NCI-H1417 (cell line): ENCODE data around the gene NARF.
A peak's percentile ranks its signal among the peaks of the same experiment; 100 is the strongest.

ENCODE experiments used
- DNase-seq, 3 experiments: peaks; one replicate each; lab custom pipeline; 2025; lab: John Stamatoyannopoulos, UW

The NARF gene

DNA sequence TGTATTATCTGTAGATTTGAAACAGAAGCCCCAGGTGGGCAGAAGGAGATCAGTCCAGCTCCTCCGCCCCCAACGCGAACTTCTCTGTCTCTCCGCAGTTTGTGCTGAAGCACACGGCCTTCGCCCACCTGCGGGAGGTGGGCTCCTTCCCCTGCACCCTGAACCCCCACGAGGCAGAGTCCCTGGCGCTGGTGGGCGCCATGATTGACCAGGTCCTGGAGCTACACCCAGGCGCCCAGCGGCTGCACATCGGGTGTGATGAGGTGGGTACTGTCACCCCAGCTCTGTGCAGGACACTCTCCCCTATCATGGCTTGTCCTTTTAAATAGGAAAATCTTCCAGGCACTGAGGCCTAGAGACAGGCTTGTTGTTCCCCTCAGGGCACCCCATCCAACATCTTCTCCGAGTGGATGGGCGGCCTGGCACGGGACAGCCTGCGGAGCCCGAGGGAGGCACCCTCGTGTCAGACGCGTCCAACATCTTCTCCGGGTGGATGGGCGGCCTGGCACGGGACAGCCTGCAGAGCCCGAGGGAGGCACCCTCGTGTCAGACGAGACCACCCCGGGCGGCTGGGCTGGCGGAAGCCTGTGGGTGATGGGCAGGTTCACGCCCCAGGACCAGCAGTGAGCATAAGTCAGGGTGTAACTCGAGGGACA lies 24.9 kb upstream of the NARF start:
- DNase-seq = no peak

DNA sequence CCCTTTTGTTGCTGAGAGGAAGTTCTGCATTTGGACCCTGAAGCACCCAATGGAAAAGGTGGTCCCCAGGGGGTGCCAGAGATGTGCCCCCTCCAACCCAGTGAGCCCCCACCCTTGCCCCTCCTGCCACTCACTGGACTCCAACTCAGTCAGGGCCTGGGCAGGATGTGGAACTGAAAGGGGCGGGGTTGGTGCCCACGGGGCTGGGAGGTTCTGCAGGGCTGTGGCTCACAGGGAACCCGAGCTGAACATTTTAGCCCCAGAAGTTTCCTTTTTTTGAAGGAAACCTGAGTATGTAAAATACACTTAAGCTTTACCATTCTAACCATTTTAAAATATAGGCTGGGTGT lies 24.4 kb upstream of the NARF start:
- no peak for DNase-seq

DNA sequence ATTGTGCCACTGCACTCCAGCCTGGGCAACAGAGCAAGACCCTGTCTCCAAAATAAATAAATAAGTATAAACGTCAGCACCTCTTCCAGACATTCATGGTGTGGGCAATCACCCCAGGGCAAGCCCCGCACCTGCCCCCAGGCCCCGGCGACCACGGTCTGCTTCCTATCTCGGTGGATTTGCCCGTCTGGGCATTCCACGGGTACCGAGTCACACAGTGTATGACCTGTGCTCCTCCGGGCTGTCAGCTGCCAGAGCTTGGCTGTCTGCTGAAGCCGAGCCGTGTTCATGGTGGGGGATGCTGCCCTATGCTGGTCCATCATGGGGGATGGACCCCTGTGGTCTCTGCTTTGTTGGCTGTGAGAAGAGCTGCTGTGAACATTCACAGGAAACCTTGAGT lies 23.4 kb upstream of the NARF start:
- DNase-seq = no peak

DNA sequence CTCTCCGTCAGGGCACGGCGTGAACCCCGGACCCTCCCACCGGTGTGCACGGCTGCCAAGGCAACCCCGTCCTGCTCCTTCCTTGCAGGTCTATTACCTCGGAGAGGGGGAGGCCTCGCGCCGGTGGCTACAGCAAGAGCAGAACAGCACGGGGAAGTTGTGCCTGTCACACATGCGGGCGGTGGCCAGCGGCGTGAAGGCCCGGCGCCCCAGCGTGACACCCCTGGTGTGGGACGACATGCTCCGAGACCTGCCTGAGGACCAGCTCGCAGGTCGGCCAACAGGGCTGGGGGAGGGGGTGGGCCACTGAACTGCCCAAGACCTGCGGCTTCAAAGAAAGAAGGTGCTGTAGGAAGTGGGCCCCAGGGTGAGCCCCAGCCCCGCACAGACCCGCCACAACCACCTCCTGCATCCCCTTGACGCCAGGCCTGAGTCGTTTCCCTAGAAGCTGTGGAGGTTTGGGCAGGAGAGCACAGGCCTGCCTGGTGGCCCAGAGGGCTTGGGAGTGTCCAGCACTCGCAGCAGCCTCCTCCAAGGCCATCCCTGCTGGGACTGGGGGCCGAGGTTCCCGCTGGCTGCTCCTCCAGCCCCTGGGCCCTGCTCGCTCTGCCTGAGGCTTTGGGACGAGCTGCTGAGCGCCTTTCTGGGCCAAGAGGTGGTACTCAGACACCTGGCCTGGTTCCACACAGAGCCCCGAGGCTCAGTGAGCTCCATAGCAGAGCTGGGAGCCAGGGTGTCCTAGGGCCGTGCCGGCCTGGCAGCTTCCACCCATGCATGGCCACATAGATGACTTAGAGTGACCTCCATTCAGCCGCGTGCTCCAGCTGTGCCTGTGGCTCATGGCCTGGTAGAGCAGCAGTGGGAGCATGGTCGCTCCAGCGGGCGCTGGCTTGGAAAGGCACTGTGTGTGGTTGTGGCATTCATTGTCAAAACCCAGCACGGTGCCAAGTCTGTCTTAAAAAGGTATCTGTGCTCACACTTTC lies 22.6 kb upstream of the NARF start:
- DNase-seq = no peak

DNA sequence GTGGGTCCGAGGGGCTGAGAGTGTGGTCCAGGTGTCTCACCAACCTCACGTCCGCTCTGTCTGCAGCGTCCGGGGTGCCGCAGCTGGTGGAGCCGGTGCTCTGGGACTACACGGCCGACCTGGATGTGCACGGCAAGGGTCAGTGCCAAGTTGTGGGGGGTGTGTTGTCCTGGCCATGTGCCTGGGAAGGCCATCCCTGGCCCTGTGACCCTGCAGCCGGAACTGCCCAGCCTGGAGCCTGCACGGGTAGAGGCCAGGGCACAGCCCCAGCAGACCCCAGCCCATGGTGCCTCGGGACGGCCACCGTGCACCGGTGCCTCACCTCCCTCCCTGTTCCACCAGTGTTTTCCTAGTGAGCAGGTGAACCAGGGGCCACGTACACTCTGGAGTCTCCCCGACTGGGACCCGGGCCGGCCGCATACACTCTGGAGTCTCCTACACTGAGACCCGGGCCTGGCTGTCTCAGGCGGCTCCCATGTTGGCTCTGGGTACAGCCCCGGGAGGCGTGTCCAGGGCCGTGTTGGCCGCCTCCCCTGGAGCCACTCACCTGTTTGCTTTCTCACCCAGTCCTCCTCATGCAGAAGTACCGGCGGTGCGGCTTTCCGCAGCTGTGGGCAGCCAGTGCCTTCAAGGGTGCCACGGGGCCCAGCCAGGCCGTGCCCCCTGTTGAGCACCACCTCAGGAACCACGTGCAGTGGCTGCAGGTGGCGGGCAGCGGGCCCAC lies 21.8 kb upstream of the NARF start:
- no peak for DNase-seq

DNA sequence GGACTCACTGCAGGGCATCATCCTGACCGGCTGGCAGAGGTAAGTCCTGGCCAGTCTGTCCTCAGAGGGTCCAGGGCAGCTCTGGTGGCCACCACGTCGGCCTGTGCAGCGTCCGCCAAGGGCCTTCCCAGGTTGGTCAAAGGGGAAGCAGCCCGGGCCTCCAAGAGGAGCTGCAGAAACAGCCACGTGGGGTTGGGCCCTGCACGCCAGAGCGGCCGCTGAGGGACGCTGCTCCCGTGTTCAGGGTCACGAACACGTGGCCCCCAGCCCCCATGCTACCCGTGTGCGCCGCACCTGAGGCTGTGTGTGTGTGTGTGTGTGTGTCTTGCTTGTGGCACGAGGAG lies 21.2 kb upstream of the NARF start:
- DNase-seq = no peak

DNA sequence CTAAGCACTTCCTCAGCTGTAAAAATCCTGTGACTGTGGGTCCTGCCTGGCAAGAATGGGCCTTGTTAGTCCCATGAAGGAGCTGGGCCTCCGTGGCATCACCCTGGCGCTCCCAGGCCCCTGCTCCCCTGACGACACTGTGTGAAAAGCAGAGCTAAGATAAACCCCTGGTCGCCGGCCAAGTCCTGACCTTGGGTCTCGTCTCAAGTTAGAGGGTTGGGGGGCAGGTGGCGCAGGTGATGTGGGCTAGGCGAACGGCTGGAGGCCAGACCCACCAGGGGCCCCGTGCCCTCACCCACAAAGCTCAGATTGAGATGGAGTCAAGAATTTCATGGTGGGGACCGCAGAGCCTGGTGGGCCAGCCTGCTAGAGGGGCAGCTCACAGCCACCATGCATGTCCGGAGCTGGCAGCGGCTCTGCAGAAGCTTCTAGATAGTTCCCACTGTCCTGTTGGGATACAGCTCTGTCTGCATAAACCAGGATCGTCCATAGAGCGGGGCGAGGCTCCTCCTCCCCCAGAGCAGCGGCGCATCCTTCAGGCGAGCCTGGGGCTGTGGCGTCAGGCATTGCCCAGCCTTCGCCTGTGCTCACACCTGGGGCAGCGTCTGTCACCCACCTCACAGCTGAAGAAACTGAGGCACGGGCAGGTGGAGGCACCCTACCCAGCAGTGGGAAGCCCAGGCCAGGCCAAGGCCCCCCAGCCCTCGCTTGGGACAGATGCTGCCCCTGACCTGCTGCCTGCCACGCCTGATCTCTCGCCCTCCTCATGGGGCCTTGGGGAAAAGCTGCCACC lies 19.9 kb upstream of the NARF start:
- no peak for DNase-seq

DNA sequence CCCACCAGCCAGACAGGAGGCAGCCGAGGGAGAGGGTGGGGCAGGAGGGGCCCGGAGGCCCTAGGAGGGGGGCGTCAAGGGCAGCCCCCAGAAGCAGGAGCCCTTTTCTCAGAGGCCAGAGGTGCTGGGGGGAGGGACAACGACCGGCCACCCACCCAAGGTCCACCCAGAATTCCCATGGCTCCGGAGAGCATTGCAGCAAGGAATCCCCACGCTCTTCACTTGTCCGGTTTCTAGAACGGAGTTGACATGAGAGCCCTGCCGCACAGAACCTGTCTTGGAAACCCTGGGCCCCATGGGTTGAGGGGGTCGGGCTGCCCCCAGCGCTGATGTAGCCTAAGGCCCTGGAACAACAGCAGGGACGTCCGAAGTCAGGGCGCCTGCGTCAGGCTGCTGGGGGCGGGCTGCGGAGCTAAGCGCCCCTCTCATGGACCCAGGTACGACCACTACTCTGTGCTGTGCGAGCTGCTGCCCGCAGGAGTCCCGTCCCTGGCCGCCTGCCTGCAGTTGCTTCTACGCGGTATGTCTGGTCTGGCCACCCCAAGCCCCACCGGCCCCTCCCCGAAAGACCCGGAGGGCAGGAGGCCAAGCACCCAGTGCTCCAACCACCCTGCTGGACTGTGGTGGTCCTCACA lies 19.2 kb upstream of the NARF start:
- DNase-seq = no peak

DNA sequence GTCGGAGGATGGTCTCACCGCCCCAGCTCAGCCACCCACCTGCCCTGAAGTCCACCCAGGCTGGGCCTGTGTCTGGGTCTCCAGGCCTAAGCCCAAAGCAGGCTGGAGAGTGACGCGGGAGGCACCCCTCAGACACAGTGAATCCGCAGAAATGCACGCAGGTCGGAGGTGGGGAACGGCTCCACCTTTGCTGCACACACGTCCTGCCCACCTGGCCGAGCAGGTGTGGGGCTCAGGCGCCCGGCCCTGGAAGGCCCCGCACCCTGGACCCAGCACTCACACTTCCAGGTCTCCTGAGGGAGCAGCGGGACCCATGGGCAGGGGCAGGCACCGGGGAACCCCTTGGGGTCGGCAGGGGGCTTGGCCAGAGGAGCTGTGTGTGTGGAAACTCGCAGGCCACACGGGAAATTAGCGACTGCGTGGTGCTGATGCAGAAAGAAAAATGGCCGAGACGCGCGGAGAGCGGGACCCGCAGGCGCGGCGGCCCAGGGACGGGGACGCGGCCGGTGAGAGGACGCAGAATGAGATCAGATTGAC lies 18.6 kb upstream of the NARF start:
- no peak for DNase-seq

DNA sequence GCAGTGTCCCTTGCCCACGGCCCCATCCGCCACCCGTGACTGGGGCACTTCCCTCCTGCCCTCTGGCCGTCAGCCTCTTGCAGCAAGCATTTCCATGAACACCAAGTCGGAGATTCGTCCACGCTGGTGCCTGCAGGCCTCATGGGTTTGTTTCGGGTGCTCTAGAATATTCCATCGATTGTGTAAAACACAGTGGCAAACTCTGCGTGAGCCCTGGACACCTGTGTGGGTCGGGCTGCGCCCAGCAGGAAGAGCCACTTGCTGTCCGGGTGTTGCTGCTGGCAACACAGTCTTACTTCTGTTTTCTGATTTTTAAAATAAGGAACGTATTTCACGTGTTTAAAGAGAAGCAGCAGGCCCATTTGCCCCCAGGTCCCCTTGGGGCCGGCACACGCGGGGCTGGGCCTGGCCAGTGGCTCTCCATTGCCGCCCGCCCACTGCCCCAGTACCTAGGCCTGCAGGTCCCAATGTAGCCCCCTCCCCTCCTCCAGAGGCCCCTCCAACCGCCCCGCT lies 18.0 kb upstream of the NARF start:
- DNase-seq = no peak

DNA sequence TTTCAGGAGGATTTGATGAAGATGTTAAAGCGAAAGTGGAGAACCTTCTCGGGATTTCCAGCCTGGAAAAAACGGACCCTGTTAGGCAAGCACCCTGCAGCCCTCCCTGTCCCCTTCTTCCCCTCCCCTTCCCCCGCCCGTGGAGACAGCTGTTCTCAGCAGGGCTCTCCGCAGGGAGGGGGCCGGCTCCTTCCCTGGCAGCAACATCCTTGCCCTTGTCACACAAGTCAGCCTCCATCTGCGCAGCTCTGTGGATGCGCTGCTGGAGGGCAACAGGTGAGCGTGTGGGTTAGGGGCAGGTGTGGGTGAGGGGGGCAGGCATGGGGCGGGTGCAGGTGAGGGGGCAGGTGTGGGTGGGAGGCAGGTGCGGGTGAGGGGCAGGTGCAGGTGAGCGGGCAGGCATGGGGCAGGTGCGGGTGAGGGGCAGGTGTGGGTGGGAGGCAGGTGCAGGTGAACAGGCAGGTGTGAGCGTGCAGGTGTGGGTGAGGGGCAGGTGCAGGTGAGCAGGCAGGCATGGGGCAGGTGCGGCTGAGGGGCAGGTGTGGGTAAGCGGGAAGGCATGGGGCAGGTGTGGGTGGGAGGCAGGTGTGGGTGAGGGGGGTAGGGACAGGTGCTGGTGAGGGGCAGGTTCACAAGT lies 17.4 kb upstream of the NARF start:
- DNase-seq = peak in 1 of 3 experiments; percentile 71

DNA sequence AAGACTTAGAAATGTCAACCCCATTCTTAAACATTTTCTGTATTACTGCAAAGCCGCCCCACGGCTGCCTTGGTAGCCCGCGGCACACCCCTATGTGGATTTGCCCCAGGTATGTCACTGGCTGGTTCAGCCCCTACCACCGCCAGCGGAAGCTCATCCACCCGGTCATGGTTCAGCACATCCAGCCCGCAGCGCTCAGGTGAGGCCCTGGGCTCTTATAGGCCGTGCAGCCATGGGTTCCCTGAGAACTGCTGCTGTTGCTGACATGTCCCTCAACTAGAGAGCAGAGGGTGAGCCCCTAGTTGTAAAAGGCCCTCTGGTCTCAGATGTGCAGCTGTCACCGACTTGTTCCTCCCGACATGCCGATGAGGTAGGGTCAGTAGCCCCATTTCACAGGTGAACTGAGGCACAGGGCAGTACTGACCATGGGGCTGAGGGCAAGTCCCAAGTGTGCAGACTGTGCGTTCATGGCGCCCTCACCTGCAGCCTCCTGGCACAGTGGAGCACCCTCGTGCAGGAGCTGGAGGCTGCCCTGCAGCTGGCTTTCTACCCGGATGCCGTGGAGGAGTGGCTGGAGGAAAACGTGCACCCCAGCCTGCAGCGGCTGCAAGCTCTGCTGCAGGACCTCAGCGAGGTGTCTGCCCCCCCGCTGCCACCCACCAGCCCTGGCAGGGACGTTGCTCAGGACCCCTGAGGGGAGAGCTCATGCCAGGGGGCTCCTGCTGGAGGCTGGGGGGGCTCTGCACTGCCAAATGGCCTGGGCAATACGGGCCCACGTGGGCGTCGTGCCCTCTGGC lies 16.7 kb upstream of the NARF start:
- DNase-seq = no peak

DNA sequence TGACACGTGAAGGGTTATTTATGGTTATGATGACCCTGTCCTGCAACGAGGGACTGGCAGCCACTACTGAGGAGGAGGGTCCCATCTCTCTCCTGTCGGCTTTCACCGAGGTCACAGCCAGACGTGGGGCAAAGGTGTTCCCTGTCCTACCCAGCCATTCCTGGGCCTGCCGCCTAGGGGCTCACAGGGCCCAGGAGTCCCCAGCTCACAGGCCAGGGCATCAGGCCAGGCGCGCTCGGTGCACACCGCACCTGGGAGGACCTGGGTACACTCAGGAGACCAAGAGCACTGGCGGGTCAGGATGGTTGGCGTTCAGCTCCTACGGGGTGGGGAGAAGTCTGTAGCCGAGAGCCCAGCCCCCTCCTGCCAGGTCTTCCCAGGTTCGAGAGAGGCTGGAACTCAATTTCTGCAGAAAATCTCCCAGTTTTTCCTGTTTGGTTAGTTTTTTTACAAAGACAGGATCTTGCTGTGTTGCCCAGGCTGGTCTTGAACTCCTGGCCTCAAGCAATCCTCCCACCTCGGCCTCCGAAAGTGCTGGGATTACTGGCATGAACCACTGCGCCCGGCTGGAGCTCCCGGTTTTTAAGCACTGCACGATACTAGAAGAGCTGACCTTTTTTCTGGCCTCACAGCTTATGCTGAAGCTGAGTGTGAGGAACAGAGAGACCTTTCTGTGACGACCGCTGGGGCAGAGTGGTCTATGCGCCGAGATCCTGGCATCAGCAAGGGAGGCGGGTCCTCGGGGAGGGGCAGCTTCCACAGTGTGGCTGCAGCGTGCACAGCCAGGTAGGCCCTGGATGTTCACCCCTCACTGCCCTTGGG lies 15.7 kb upstream of the NARF start:
- no peak for DNase-seq

DNA sequence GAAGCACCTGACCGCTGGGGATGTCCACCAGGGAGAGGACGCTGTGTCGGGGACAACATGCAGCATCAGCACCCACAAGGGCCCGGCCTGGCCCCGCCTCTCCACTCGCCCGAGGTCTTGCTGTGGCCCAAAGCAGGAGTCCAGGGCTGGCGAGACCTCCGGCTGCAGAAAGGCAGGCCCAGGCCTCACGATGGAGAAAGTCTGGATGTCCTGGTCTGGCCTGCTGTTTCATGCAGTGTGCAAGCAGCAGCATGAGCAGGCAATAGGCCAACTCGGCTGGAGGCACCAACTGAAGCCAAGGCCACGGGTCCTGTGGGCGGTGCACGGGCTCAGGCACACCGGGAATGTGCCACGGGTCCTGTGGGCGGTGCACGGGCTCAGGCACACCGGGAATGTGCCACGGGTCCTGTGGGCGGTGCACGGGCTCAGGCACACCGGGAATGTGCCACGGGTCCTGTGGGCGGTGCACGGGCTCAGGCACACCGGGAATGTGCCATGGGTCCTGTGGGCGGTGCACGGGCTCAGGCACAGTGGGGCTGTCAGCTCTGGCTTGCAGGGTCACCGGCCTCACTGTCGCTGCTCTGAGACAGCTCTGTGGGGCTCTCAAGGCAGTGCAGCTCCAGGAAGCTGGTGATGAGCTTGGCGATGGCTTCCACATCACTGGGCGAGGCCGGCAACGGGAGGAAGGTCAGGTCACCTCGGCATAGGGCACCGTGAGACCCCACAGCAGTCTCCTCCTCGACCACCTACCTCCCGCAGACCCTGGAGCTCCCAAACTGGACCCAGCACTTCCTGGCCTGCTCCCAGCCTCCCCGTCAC lies 14.9 kb upstream of the NARF start:
- no peak for DNase-seq

DNA sequence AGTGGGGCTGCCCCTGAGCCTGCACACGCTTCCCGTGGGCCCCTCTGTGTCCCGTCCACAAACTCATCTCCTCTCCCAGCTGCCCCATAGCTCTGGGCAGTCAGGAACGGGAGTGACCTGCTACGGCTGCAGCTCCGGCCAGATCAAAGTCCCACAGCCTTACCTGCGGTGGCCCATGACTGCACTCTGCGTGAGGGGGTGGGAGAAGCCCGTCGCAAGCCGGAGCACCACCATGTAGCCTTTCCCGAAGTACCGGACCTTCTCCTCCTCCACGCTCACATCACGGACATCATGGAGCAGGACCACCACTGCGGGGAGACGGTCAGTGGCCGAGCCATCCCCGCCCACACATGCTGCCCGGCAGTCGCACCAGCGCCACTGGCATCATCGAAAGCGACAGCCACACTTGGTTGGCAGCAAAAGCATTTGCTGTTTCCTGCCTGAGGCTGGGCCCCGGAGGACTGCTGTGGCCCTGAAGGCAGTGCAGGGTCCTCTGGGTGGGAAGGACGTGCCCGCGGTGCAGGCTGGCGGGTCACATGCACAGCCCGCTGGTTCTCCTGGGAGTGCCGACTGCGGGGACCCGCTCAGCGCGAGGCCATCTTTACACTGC lies 14.2 kb upstream of the NARF start:
- DNase-seq = no peak

DNA sequence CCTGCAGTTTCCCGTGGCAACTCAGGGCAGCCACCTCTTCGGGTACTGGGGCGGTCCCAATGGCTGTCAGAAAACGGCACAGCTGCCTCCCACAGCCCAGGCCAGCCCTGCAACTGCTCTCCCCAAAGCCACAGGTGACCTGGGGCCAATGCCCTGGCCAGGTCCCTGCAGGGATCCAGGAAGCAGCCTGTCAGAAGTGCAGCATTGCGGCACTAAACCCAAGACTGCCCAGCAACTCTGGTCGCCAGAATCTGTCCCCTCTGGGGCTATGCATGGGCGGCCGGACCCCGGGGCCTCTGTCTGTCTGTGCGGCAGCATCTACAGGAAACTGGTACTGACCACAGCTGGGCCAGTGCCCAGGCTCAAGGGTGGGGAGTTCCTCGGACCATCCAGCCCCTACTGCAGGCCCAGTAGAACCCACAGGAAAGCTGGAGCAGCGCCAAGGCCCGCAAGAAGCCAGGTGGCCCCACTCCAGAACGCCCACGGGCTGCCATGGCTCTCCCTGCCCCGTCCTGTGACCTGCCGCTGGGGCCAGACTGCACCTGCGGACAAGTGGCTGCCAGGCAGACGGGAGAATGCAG lies 13.5 kb upstream of the NARF start:
- DNase-seq = no peak

DNA sequence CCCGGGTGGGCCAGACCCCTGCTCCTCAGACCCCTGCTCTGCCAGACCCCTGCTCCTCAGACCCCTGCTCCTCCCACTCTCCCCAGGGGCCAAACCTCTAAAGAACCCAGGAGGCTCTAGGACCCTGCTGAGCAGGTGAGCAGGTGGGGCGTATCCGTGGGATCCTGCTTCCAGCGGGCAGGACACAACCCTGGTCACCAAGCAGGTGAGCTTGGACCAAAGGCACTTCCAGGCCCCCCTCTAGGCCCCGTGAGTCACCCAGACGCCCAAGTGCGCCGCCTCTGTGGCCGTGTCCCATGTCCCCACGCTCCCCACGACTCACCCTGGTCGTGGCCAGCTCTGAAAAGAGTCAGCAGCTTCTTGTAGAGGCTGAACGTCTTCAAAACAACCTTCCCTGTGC lies 13.0 kb upstream of the NARF start:
- no peak for DNase-seq
